ENCODE measurements around the gene EPS8L3.
A peak's percentile ranks its signal among the peaks of the same experiment; 100 is the strongest.
"Not testable (repeated sequence)": the region's sequence is repeated elsewhere in the genome, so short reads cannot be mapped to it uniquely, and the experiment has no call there.

The EPS8L3 gene

DNA sequence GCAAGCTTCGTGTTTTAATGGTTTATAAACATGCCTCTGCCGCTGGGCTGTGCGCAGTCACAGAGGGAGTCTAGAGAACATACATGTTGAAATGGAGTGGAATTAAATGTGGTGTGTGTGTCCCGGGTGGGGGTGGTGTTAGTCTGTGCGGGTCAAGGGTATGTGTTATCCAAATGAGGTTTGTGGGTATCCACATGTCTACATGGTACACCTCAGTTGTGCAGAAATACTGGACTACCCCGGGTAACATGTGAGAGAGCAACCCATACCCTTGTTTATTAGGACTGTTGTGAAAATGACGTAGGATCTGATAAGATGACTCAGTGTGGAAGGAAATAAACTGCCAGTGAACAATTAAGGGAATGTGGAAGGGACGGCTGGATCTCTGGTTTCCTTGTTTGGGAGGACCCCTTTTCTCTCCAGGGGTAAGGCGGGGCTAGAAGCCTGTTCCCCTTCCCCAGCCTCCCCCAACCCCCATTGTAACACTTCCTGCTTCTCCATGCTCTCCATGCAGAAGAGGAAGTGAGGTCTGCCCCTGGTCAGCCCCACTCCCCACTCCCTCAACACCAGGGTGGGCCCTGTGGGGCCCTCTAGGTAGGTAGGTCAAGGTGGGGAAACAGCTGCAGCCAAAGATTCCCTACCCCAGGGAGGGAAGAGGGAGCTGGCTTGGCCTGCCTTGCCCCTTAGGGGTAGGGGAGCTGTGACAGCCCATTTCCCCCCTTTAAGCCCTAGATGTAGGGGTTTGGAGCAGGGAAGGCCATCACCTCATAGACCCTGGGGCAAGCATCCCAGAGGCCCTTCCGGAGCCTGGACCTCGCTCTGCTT is 690 bp downstream of the EPS8L3 start:
- no peak for DNase-seq

DNA sequence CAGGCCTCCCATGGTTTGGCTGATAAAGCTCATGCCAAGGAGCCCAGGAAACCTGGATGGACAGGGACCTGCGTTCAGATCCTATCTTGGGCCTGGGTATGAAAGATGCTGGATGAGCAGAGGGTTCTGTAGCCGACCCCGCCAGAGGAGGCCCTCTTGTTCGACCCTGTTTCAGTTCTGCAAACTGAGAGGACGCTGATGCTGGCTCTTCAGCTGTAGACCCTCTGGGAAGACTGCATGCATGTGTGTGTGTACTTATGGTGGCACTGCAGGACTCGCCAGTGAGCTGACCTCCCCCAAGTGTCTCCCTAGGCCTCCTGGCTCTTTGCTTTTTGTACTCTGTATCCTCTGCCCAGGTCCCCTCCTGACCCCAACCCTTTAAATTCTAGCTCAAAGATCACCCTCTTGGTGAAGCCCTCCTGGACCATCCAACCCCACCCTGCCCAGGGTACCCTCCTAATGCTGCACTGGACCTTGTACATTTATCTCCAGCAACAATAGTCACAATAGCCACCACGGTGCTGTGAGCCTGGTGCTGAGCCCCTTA is 1.6 kb downstream of the EPS8L3 start:
- DNase-seq: no peak

DNA sequence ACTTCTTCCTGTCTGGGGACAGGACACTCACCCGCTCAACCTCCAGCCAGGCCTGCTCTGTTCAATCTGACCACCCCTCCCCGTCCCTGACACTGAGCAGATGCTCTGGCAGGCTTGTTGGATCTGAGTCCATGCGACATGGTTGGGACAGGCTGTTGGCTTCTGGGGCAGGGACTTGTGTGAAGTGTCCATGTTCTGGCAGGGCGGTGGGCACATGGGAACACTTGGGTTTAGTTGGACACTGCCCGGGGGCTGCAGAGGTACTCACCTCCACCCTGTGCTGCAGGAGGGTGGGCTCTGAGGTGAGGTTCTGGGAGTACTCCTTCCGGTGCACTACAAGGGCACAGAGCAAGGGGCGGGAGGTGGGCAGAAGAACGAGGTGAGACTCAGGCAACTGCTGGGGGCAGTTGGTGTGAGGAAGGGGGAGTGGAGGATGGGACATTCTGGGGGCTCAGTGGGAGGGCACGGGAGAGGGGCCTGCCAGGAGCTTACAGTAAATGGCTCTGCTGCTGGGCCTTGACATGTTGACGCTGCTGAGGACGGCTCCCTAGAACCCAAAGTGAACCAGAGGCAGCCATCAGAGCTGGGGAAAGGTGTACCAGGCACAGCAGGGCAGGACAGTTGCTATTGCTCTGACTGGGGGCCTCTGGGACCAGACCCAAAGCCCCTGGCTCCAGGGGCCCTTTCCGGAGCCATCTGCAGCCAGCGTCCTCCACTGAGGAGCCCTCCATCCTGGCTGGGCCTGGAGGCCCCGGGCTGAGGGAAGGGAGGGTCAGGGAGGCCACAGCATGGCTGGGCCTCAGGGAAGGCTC is 2.3 kb downstream of the EPS8L3 start:
- no peak for DNase-seq

- DNase-seq: no peak
These were observed 3.0 kb downstream of the EPS8L3 start for GRCh38 chr1:109760581-109761226.

DNA sequence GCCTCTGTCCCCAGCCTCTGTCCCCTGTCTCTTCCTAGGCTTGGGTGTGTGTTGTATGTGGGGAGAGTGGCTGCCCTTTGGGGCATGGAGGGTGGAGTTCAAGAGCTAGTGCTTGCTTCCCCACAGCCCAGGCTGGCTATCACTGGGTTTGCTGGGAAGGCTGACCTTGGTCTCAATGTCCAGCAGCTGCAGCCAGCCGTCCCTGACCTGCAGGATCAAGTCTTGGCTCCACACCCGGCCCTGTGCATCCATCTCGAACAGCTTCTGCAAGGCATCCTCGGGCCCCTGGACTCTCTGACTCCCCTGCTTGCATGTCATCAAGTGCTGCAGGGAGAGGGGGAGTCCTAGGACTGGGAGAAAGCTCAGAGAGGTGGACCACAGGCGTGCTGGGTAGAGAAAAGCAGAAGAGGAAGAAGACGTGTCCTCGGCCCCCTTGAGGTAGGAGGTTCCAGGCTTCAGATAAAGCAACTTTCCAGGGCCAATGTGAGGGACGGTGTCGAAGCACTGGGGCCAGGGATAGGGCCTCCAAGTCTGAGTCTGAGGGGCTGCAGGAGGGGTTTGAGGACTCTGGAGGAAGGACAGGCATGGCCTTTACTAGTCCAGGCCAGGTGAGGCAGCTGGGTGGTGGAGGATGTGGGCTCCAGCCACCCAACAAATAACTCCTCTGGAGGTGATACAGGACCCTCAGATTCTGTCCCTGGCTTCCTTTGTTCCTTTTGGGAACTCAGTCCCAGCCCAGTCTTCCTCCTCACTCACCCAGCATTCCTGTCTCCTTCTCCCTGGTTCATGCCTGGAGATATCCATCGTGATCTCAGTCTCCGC is 4.0 kb downstream of the EPS8L3 start:
- DNase-seq: no peak

- DNase-seq: no peak
These were observed 5.6 kb downstream of the EPS8L3 start for GRCh38 chr1:109757936-109758786.

DNA sequence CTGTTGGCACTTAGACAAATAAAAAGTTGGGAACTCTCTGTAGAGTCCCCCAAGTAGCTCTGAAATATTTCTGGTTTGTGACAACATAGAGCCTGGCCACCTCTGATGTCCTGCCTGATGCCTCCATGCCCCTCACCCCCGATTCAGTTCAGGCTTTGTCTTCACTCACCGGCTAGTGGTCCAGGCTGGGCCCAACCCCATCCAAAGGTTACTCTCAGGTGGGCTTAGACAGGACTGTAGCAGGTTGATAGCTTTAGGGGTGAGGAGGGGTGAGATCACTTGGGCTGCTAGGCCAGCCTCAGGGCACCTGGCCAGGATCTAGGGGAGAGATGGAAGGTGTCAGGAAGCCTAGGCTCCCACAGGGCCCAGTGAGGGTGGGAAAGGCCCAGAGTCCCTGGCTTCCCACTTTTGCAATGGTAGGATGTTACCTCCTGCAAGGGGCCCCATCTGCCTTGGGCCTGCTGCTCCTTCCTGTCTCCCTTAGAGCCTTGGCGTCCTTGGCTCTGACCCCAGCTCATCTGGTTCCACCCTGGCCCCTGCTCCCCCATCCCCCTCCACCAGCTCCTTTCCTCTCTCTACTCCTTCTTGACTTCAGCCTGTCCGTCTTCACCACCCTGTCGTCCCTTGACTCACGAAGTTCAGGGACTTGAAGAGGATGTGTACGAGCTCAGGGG is 6.7 kb downstream of the EPS8L3 start:
- DNase-seq: no peak

- DNase-seq: not testable (repeated sequence)
These were observed 7.4 kb downstream of the EPS8L3 start for GRCh38 chr1:109756325-109756724.

DNA sequence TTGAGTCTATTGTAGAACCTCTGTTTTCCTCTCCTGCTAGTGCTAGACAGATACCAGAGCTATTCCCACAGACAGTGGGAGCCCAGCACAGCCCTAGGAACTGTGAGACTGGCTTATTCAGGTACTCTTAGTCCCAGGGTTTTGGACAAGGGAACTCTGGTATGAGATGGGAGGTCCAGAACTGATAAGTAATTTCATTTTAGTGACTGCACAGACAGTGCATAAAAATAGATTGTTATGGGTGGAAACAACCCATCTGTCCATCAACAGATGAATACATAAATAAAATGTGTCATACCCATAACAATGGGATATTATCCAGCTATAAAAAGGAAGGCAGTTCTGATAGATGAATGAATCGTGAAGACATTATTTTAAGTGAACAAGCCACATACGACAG is 9.0 kb downstream of the EPS8L3 start:
- DNase-seq: no peak

- no peak for DNase-seq
These were observed 12.0 kb downstream of the EPS8L3 start for GRCh38 chr1:109751531-109752260.

GRCh38 chr1:109750920-109751319 is 12.8 kb downstream of the EPS8L3 start:
- no peak for DNase-seq

DNA sequence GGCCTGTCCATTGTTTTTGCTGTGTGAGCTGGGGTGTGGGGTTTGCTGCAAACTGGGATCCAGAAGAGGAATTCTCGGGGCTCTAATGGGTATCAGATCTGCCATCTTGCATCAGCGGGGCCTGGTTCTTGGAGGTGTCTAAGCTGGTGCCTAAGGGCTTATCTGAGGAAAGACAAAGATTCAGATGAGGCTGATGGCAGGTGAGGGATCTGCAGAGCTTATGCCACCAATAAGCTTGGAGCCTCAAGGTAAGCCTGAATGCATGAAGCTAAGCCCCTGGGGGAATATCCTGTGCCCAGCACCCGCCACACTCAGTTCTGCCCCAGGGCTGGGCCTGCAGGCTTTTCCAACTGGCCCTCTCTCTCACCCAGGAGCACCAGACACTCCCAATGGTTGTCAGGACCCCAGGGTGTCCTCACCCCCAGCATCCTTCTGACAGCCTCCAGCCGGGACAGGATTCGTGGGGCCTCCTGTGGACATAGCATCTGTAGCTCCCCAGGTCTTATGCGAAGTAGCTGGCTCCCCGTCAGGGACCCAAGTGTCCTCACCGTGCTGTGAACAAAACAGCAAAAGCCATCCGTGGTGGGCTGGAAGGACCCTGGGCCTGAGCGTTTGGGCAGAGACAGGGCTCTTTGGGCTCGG is 13.4 kb downstream of the EPS8L3 start:
- DNase-seq: no peak

- no peak for DNase-seq
These were observed 14.5 kb downstream of the EPS8L3 start for GRCh38 chr1:109749221-109749620.

DNA sequence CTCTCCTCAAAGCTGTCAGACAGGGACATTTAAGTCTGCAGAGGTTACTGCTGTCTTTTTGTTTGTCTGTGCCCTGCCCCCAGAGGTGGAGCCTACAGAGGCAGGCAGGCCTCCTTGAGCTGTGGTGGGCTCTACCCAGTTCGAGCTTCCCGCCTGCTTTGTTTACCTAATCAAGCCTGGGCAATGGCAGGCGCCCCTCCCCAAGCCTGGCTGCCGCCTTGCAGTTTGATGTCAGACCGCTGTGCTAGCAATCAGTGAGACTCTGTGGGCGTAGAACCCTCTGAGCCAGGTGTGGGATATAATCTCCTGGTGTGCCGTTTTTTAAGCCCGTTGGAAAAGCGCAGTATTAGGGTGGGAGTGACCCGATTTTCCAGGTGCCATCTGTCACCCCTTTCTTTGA is 15.4 kb downstream of the EPS8L3 start:
- DNase-seq: not testable (repeated sequence)

- DNase-seq: no peak
These were observed 22.9 kb downstream of the EPS8L3 start, which contains the start of gene GSTM3 for GRCh38 chr1:109740615-109741373. GSTM3 (minus strand) TSS chr1:109741038; CDS start chr1:109740287, 751 bp downstream.

DNA sequence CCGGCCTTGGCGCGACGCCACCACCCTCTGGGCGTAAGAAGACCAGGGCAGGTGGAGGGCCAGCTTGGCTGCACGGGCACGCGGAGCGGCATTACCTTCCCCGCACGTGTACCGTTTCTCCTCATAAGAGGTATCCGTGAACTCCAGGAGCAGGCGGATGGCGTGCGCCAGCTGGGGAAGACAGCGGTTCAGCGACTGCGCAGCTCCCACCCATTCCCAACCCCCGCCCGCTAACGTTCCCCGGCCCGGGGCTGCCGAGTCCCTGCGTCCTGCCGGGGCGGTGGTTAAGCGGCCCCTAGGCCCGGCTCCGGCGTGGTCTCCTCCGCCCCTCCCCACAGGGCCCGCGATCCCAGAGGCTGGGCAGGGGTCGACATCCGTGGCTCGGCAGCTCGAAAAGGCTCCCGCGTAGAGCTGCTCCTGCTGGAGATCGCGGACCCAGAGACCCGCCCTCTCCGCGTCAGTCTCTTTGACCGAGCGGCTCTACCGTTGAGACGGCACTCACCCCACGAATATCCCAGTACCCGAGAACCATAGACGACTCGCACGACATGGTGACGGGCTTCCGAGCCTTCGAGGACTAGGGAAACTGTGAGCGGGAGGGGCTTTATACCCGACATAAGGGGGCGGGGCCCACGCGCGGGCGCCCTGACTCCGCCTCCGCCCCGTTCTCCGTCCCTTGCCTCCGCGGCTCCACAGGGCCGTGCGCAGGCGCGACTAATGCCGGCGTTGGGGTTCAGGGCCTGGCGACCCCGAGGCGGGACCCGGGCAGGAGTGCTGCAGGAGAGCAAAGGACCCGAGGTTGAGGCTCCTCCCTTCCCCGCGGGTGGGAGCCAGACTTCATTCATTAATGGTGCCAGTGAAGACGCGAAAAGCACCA is 23.7 kb downstream of the EPS8L3 start:
- peak; percentile 86 for DNase-seq

GRCh38 chr1:109733236-109733870 is 30.4 kb downstream of the EPS8L3 start:
- DNase-seq: no peak

Data from CD4-positive, alpha-beta T cell treated with Interleukin-6 for 4 hours (primary cell).